ENCODE measurements around the gene GABARAPL2.

The GABARAPL2 gene

GRCh38 chr16:75529959-75530358 is 36.2 kb upstream of the GABARAPL2 start:
- H3K9me3 ChIP-seq = no peaks in the 10 kb centered on the region
- TF ChIP-seq, protein P1, sequence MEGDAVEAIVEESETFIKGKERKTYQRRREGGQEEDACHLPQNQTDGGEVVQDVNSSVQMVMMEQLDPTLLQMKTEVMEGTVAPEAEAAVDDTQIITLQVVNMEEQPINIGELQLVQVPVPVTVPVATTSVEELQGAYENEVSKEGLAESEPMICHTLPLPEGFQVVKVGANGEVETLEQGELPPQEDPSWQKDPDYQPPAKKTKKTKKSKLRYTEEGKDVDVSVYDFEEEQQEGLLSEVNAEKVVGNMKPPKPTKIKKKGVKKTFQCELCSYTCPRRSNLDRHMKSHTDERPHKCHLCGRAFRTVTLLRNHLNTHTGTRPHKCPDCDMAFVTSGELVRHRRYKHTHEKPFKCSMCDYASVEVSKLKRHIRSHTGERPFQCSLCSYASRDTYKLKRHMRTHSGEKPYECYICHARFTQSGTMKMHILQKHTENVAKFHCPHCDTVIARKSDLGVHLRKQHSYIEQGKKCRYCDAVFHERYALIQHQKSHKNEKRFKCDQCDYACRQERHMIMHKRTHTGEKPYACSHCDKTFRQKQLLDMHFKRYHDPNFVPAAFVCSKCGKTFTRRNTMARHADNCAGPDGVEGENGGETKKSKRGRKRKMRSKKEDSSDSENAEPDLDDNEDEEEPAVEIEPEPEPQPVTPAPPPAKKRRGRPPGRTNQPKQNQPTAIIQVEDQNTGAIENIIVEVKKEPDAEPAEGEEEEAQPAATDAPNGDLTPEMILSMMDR (IDR thresholded peaks at IDR 0.05; ENCODE audit: low read depth, low read length) = no peak
- no peak for DNase-seq
- H3K4me3 ChIP-seq (ENCODE audit: low read depth, low read length) = no peak overlapping the region
- H3K27me3 ChIP-seq = no peaks in the 10 kb centered on the region
- H3K4me1 ChIP-seq = no peaks in the 10 kb centered on the region
- H3K36me3 ChIP-seq = no peaks in the 10 kb centered on the region

DNA sequence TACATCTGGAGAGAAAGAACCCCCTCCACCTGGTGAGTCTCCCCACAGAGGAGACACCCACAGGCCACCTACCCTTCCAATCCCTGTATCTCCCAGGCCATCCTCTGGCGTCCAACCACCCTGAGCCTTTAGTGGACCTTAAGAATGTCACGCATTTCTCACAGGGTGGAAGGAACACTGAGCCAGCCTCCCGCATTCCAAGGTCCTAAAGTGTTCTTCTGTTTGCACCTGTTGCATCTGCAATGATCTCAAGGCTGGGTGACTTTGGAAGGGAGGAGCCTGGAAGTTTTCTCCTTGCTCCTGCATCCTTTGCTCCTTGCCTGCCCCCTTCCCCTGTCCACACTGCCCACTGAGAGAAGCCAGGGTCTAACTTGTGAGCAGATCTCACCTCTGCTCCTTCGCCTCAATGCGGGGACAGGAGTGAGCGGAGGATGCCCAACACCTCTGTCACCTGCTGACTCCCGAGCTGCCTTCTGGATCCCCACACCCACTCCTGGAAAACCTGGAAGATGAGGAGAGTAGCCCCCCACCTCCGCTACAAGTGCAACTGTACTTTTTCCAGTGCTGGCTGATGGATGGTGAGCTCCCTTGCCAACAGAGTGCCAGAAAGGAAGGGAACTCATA is 33.9 kb upstream of the GABARAPL2 start:
- no peaks in the 10 kb centered on the region for H3K27me3 ChIP-seq
- no peaks in the 10 kb centered on the region for H3K4me1 ChIP-seq
- no peak for DNase-seq
- H3K4me3 ChIP-seq (ENCODE audit: low read depth, low read length) = no peak overlapping the region
- TF ChIP-seq, protein P1 (IDR thresholded peaks at IDR 0.05; ENCODE audit: low read depth, low read length) = no peak
- no peaks in the 10 kb centered on the region for H3K36me3 ChIP-seq
- no peaks in the 10 kb centered on the region for H3K9me3 ChIP-seq

DNA sequence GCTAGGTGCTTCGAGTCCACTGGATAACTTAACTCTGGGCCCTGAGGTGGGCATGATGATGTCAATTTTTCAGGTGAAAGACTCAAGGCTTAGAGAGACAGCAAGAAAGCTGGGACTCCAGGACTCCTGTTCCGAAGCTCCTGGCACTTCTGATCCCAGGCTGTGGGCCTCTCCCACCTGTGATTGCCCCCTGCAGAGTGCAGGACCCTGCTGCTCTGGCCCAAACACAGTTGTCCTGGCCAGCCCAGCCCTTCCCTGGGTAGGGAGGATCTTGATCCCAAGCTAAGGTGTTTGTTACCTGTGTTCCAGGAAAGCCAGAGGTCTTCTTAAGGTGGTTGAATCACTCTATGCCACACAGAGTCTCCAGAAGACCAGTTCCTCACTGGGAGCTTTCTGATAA is 33.4 kb upstream of the GABARAPL2 start:
- no peaks in the 10 kb centered on the region for H3K9me3 ChIP-seq
- DNase-seq = no peak
- no peaks in the 10 kb centered on the region for H3K27me3 ChIP-seq

DNA sequence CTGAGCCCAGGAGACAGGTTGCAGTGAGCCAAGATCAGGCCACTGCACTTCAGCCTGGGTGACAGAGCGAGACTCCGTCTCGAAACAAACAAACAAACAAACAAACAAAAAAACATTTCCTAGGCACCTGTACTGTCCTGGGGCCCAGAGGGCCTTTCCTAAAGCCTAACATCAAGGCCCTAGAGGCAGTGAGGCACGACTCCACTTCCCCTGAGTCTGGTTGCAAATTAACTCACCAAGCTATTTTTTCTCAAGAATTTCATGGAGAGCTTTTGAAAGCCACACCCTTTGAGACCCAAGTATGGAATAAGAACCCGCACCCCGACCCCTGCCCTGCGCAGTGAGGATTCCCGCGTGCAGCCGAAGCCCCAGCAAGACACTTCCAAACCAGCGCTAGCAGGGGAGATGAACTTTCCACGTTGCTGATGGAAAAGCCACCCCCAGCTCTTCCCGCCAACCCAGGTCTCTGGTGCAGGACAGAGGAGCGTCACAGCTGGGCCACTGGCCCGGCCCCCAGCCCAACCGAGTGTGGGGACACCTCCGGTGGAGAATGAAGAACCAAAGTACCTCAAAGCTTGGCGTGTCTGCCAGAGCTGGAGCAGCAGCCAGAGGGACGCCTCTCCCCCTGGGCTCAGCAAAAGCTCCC is 31.5 kb upstream of the GABARAPL2 start:
- no peaks in the 10 kb centered on the region for H3K4me1 ChIP-seq
- no peaks in the 10 kb centered on the region for H3K9me3 ChIP-seq
- no peaks in the 10 kb centered on the region for H3K36me3 ChIP-seq
- H3K27me3 ChIP-seq = no peaks in the 10 kb centered on the region
- DNase-seq = no peak
- no peak overlapping the region for H3K4me3 ChIP-seq (ENCODE audit: low read depth, low read length)
- TF ChIP-seq, protein P1 (IDR thresholded peaks at IDR 0.05; ENCODE audit: low read depth, low read length) = no peak

More for the DNA sequence above, 33.4 kb upstream of the GABARAPL2 start:
- Histone ChIP-seq H3K4me3 (ENCODE audit: low read depth, low read length) (no peak overlapping the region), H3K4me1 (no peaks in the 10 kb centered on the region), H3K36me3 (no peaks in the 10 kb centered on the region)
- TF ChIP-seq, protein P1 (IDR thresholded peaks at IDR 0.05; ENCODE audit: low read depth, low read length) = no peak

- Histone ChIP-seq H3K4me3 (ENCODE audit: low read depth, low read length) (no peak overlapping the region), H3K9me3 (no peaks in the 10 kb centered on the region), H3K27me3 (no peaks in the 10 kb centered on the region), H3K36me3 (no peaks in the 10 kb centered on the region), H3K4me1 (no peaks in the 10 kb centered on the region)
- no peak for DNase-seq
- TF ChIP-seq, protein P1 (IDR thresholded peaks at IDR 0.05; ENCODE audit: low read depth, low read length) = no peak
Measured at GRCh38 chr16:75535211-75535843, 30.9 kb upstream of the GABARAPL2 start.

DNA sequence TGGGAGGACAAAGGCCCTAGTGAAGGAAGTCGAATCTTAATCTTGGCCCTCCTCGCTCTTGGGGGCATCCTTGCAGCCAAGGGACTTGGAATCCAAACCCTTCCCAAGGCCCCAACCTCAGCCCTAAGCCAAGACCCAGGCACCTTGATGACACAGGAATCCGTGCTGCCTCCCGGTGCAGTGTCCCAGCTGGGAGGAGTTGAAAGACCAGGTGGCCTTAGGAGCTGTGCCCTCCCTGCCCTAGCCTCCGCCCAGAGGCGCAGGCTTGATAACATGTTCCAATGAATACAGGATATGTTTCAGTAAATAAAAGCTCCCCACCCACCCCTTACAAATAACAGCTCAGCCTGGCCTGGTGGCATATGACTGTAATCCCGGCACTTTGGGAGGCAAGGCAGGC is 30.3 kb upstream of the GABARAPL2 start, which contains the start of gene CHST5:
Gene CHST5, minus strand, starts transcription at position 208 of the 400 bp plus-strand sequence. CDS start 5,724 bp downstream, outside the sequence.
- Histone ChIP-seq H3K36me3 (no peaks in the 10 kb centered on the region), H3K4me1 (no peaks in the 10 kb centered on the region), H3K4me3 (ENCODE audit: low read depth, low read length) (no peak within 1 kb of the TSS), H3K27me3 (no peaks in the 10 kb centered on the region), H3K9me3 (no peaks in the 10 kb centered on the region)
- TF ChIP-seq, protein P1 (IDR thresholded peaks at IDR 0.05; ENCODE audit: low read depth, low read length) = no peak
- no peak for DNase-seq

Measured in BE2C (cell line).